HFF-Myc (cell line): Measurements from ENCODE around the gene IRS1.

Experiments
- DNase-seq: peaks from one replicate; pipeline ENCODE4 v3.0.0-alpha.2; 2011; ENCODE audit warnings: low read depth; ENCODE audit errors: extremely low read depth
- H3K4me3 ChIP-seq: replicated peaks from 2 replicates; pipeline ENCODE4 v1.5.1; 2011; ENCODE audit warnings: low read depth, mild to moderate bottlenecking, control low read depth, low read length
- CTCF ChIP-seq: IDR thresholded peaks from 2 replicates; pipeline ENCODE4 v1.5.1; 2012; ENCODE audit warnings: mild to moderate bottlenecking, low read depth, low read length, control low read depth; ENCODE audit errors: missing control alignments

IRS1 gene

GRCh38 chr2:226716126-226716525 lies 83.5 kb downstream of the IRS1 start:
- DNase-seq = no peak
- TF ChIP-seq CTCF = no peak
- H3K4me3 ChIP-seq = no peak overlapping the region

DNA sequence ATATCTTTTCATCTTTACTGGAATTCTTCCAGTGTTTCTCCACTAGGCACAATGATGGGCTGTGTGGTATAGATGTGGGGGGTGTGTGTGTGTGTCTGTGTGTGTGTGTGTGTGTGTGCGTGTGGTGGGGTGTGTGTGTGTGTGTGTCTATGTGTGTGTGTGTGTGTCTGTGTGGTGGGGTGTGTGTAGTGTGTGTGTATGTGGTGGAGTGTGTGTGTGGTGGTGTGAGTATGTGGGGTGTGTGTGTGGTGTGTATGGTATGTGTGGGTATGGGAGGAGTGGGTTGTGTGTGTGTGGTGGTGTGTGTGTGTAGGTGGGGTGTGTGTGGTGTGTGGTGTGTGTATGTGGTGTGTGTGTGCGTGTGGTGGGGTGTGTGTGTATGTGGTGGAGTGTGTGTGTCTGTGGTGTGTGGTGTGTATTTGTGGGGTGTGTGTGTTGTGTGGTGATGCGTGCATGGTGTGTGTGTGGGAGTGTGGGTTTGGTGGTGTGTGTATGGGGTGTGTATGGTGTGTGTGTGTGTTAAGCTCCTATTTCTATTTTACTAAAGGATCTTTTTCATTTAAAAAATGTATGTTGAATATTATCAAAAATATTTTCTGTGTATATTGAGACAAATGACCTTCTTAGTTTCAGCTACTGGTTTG lies 84.2 kb downstream of the IRS1 start:
- no peak for DNase-seq
- H3K4me3 ChIP-seq = no peak overlapping the region
- TF ChIP-seq CTCF = no peak

DNA sequence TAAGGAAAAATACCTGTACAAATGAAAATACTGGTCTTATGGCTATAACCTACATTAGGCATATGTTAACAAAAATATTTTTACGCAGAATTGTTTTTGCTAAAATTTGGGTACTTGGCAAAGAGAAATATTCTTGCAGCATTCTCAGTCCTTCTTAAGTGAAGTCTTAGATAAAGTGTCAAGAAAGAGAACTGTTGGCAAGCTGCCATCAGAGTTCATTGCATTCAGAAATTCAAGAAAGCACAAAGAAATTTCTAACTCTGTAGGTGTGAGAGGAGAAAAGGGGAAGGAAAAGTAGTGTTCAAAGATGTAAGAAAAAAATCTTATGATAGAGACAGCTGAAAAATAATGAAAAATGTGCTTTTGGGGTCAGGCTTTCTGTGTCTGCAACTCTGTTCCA lies 86.7 kb downstream of the IRS1 start:
- TF ChIP-seq CTCF = no peak
- H3K4me3 ChIP-seq = no peak overlapping the region
- DNase-seq = no peak

DNA sequence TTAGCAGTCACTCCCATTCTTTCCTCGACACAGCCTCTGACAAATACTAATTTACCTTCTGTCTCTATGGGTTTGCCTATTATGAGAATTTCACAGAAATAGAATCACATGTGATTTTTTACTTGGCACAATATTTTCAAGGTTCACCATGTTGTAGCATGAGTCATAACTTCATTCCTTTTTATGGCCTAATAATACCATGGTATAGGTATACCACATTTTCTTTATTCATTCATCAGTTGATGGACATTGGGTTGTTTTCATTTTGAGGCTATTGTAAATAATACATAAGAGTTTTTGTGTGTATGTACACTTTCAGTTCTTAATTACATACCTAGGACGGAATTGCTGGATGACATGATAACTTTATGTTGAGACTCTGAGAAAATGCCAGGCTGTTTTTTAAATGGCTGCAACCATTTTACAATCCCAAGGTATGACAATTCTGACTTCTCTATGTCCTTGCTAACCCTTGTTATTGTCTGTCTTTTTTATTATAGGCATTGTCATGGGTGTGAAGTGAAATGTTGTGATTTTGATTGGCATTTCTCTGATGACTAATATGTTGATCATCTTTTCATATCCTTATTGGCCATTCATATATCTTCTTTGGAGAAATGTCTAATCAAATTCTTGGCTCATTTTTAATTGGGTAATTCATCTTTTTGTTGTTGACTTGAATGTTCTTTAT lies 87.9 kb downstream of the IRS1 start:
- no peak overlapping the region for H3K4me3 ChIP-seq
- no peak for DNase-seq
- TF ChIP-seq CTCF = no peak

GRCh38 chr2:226707499-226707898 lies 92.1 kb downstream of the IRS1 start:
- no peak overlapping the region for H3K4me3 ChIP-seq
- DNase-seq = no peak
- TF ChIP-seq CTCF = no peak

DNA sequence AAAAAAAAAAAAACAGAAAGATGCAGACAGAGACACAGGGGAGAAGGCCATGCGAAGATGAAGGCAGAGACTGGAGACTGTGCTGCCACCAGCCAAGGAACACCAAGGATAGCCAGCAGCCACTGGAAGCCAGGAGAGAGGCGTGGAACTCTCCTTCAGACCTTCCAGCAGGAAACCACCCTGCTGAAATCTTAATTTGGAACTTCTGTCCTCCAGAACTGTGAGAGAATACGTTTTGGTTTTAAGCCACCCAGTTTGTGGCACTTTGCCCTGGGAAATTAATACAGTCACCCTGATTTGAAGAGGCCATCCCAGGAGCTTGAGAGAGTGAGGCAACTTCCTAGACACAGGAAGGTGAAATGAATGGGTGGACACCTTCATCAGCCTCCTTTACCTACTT lies 93.7 kb downstream of the IRS1 start:
- DNase-seq = no peak
- no peak overlapping the region for H3K4me3 ChIP-seq
- TF ChIP-seq CTCF = no peak
